Stimulated activated CD4-positive, alpha-beta T cell treated with anti-CD3 and anti-CD28 coated beads, Interleukin-4, amount 100 ng/mL, for 4 hours (primary cell): ENCODE data around the gene AGBL1.
"Not testable (repeated sequence)": the region's sequence is repeated elsewhere in the genome, so short reads cannot be mapped to it uniquely, and the experiment has no call there.

Experiments used
- DNase-seq, 2 experiments: peaks; one replicate each; pipeline ENCODE4 v3.0.0-alpha.2; 2020

AGBL1 gene

DNA sequence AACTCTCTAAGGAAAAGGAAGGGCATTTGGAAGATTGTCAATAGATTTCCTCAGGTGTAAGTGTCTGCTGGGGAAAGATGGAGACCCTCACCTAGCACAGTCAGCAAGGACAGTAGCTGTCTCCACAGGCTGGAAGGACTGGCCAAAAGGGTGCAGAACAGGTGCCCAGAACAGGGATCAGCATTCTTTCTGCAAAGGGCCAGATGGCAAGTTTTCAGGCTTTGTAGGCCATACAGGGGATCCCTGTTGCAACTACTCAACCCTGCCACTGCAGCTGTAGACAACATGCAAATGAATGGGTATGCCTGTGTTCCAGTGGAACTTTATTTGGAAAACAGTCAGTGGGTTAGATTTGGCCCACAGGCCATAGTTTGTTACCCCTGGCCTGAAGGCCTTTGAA is 8.1 kb downstream of the AGBL1 start:
- no peak for DNase-seq

DNA sequence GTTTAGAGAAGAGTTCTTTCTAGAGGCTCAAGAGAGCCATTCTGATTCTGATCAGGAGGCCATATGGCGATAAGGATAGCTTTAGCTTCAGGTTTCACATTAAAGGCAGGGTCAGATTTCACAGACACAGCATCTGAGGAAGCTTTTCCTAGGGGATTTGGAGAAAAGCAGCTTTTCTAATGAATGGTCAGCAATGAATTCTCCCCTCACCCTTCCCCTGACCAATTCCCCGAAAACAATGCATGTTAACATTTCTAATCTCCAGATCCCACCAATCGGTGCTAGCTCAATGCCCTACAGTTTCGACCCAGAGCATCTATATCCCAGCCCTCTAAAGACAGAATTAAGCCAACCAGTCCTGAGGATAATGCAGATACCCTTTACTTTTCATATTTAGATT is 9.8 kb downstream of the AGBL1 start:
- no peak for DNase-seq

DNA sequence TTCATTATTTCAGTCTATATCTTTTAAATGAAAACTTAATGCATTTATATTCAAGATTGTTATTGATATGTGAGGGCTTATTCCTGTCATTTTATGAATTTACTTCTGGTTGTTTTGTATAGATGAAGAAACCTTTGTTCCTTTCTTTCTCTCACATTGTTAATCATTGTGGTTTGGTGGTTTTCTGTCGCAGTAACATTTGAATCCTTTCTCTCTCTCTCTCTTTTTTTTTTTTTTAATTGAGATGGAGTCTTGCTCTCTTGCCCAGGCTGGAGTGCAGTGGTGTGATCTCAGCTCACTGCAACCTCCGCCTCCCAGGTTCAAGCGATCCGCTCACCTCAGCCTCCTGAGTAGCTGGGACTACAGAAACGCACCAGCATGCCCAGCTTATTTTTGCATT is 22.1 kb downstream of the AGBL1 start:
- no peak for DNase-seq

DNA sequence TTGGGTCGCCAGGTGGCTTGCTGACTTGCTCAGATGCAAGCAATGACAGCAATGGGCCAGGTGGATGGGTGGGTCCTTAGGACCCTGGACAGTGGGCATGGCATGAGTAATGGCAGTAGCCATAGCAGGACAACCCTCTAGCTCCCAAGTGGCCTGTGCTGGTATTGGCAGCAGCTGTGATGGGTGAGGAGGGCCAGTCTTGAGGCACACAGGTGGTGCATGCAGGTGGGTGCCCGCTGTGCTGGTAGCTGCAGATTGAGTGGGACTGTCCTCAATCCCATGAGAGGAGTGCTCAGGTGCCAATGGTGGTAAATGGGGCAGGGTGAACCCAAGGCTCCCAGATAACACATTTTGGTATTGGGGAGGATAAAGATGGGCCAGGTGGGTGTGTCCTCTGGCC is 24.2 kb downstream of the AGBL1 start:
- DNase-seq, result no peak

DNA sequence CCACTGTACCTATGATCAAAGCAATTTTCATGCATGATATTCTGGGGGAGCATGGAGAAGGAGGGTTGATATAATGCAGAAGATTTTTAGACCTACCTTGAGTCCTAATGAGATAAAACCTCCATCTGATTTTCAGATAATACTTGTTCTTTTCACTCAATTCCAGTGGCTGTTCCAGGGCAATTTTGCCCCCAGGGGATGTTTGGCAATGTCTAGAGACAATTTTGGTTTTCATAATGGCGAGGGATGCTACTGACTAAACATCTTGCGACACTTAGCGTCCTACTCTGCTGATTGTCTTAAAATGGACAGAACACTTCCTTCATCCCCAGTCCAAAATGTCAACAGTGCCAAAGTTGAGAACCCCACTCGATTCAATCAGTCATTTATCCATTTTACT is 26.6 kb downstream of the AGBL1 start:
- no peak for DNase-seq

DNA sequence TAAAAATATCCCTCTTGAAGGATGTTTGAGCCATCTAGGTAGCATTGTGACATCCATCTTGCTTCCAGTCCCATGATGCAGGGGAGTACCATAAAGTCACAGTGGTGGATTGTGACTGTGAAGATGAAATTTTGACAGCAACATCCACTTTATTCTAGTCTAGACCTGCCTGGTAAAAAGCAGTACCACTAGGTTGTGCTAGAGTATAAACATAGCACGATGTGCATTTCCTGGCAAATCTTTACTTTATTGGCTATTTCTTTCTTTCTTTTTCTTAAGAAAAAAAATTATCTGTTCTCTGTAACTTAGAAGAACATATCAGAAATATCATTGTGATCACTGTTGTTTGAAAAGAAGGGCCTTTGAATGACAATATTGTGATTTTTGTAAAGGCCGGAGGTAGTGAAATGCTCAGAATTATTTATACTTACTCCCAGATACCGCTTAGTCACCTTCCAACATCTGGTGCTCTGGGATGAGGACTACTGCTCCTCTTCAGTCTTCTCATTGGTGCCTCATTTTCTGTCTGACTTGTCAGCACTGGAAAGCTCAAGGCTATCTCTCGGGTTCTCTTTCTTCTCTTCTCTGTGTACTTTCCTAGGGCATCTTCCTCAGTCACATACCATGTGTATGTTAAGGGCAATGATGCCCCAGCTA is 35.6 kb downstream of the AGBL1 start:
- no peak for DNase-seq

DNA sequence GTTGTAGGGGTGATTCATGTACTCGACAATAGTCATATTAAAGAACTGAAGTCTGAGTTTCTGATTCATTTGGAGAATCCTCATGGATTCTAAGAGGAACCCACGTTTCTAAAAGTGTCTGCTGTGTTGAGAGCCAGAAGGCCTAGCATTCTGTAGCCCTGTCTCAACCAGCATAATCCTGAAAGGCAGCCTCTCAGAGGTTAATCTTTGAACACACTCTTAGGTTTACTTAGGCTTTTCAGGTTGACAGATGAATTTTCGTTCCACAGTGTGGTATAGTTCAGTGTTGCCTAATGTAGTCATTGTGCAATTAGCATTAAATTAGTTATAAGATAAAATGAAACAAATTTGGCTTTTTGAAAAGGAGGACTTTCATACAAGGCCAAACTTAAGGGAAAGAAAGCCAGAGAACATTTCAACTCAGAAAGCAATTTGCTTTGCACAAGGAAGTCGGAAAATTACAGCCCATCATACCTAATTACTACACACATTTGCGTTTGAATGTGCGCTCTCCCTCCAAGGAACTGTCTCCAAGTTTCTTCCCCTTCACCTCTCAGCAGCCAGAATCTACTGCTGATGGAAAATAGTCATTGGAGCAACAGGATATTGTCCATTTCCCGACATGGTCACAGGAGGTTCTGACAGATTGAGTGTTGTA is 42.0 kb downstream of the AGBL1 start:
- no peak for DNase-seq

DNA sequence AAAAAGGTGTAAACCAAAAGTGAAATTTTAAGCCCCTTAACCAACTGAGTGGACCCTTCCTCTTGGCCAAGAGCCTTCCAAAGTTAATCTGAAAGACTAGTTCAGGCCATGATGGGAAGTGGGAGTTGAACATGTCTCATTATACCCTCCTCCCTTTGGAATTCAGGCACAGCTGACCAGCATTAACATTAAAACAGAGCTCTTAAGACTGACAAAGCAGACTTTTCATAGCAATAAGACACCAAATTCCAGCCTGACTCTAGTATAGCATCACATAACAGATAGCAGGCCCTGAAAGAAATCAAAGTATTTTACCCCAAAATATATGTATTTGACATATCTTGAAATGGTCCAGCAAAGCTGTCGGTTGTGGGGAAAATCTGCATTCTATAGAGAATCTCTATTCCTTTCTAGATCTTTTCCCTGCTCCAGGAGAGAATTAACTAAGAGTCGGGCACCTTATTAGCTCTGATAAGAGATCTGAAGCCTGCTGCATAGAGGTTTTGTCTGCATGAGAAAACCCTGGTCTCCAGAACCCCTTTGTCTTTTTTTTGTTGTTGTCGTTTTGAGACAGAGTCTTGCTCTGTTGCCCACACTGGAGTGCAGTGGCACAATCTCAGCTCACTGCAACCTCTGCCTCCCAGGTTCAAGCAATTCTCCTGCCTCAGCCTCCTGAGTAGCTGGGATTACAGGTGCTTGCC is 43.2 kb downstream of the AGBL1 start:
- not testable (repeated sequence) for DNase-seq

DNA sequence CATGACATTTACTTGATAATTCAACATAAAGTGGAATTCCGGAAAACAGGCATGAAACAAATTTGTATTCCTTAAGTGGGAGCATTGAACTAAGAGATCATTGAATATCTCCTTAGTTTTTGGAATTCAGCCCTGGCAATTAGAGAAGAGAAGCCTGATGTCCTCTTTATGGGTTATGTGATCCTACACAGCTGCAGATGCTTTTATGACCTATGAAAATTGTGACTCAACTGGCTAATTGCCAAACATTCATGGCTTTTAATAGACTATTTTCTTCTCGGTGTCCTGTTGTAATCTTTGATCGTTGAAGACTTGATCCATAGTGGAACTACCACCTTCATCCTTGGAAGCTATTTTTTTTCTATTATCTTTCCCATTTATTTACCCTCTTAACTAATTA is 46.1 kb downstream of the AGBL1 start:
- no peak for DNase-seq

DNA sequence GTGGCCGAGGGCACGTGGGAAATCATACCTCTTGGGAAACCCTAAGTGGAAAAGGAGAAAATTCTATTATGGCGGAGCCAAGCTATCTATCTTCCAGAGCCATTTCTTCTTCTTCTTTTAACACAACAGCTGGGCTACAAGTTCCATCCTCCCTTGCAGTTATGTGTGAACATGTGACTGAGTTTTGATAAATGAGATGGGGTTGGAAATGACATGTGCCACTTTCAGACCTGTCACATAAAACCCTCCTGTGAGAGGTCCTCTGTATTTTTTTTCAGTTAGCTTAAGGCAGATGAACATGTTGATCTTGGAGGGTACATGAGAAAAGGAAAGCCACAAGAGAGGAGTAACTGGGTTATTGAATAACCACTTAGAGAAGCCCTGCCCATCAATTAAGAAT is 47.9 kb downstream of the AGBL1 start:
- DNase-seq, result no peak

DNA sequence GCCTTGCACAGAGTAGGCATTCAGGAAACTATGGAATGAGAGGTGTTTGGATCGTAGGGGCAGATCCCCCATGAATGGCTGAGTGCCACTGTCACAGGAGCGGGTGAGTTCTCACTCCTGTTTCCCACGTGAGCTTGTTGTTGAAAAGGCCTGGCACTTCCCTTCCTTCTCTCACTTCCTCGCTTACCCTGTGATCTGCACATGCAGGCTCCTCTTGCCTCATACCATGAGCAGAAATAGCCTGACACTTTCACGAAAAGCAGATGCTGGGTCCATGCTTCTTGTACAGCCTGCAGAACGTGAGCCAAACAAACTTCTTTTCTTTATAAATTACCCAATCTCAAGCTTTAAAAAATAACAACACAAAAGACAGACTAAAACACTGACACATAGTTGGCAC is 55.4 kb downstream of the AGBL1 start:
- DNase-seq, result no peak

DNA sequence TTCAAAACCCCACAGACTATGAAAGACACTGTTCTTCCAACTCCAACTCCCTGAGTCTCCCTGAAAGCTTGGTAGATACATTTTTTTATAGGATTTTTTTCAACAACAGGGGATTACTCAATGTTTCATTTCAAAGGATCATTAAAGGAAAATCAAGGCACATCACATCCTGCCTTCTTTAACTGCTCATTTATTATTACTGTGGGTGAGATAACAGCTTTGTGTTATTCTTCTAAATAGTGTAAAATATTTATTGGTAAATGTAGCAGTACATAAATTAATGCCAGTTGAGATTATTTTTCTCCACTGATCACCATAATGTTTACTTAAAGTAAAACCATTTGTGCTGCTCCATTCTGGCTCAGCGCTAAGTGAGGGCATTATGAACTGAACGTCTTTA is 57.2 kb downstream of the AGBL1 start:
- DNase-seq, result no peak

DNA sequence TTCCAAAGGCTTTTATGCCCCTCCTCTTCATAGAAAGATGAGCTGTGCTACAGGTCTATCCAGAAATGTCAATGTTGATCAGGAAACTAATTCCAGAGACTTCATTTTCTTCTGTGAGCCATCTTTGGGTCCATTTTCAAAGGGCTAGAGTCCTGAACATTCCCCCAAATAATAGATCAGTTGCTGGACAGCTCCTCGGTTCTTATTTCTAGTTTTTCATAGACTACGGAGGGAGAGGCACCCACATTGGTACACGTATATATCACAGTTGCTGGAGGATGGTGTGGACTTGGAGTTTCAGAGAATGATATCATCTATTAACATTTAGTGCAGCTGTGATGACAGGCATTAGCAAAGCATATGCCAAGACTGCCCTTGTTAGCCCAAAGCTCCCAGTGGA is 59.1 kb downstream of the AGBL1 start:
- no peak for DNase-seq

DNA sequence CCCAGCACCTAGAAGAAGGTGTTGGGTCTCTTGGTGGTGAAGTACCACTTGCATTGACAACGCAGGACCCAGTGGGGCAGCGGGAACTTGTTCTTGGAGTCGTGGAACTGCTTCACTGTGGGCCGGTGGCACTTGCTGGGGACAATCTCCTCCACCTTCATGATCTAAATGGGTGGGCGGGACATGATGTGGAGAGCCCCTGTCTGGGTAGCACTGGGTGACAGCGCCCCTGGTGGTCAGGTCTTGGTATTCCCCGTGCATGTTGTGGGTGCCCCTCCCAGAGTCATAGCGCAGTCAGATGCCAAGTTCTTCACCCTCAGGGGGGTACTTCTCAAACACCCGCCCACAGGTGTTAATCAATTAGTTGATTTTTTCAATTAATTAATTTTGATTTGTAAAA is 60.2 kb downstream of the AGBL1 start:
- DNase-seq, result peak in 1 of 2 experiments; percentile 17

DNA sequence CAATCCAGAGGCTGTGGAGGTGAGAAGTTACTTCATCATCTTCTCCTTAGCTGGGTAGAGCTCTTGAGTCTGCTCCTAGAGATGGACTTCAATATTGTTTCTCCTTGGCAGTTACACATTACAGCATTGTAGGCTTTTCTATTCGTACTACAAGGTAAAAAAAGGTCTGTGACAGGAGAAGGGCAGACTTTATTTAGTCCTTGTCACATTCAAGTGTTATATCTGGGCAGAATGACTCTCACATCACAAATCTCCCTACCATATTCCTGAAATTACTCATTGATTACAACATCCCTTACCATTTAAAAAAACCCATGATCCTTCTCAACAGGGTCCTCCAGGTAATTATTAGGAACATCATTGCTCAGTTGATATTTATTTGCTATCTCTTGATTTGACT is 75.0 kb downstream of the AGBL1 start:
- no peak for DNase-seq

DNA sequence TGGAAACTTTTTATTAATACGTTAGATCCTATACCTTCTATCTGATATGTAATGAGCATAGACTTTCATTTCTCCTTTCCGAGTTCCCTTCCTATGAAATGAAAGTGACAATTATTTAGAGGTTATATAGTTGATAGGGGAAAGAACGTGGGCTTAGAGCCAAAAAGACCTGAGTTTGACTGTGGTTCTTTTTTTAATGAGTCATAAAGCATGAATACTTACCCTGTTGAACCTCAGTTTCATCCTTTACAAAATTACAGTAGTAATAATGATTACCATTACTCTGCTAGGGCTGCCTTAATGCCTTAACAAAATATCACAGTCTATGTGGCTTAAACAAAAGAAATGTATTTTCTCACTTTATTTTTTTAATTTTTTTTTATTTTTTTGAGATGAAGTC is 75.9 kb downstream of the AGBL1 start:
- DNase-seq, result no peak

DNA sequence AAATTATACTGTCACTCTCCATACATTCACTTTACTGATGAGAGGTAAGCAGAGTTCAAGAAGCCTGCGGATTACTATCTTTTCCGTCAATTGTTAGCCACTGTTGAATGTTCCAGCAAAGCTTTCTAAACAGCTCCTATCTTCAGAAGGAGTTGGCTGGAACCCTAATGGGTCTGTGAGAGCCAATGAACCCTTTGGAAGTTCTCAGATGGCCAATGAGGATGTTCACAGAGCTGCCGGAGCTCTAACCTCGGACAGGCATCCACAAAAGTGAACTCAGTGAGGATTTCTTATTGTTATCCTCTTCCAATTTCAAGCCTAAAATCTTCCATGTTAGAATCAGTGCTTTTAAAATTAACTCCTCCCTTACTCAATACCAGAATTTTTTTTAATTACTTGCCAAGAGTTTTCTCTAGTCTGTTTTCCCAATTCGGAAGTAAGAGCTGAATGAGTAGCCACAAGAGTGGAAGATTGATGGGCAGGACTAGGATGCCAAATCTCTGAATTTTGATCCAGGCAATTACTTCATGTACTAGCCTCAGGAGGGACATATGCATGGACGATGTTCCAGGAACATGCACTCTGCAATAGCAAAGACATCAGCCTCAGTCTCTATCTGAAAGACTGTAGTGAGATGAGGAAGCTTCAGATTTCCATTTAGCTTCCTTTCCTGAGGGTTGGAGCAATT is 78.1 kb downstream of the AGBL1 start:
- DNase-seq, result no peak

DNA sequence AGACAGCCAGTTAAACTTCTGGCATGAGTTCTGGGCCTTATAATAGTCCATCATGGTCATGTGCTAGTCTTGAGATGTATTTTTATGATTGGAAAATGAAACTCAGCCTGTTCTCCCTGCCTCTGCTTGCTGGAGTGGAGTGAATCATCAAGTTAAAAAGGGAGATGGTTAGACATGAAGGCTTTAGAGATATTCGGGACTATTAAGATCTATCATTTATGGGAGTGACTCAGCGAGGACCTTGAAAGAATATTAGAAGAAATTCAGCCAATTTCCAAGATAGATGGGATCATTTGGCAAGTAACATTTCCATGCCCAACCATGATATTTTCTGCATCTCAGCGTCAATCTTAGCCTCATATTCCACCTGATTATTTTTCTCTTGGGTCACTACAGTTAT is 79.8 kb downstream of the AGBL1 start:
- DNase-seq, result no peak

DNA sequence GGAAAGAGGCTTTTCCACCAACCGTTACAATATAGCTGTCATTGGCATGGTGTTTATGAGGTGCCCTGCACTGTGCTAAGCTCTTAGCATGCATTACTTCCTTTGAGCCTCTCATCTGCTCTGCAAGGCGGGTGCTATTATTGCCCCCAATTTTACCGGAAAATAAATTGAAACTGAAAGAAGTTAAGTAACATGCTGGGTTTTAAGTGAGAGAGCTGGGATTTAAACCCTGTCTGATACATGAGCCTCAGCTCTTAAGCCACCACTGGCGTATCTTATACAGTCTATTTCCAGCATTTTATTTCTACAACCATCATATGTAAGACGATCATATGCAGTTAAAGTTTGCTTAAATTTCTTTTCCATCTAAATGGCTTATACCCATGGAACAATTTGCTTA is 81.6 kb downstream of the AGBL1 start:
- no peak for DNase-seq

DNA sequence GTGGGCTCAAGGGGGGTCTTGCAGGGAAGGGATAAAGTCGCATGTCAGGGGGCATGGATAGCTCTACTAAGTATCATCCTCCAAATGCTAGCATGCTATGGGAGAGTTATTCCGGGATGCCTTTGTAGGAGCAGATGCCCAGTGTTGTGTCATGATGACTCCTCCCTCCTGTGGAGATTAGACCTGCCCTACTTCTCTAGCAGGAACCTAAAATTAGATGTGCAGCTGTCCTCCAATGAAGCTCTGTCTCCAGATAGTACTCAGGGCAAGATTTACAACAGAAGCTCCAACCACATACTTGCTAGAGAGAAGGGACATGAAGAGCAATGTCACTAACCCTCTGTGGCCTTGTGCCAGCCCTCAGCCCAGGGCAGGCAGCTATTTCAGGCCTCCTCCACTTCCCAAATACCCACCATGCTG is 82.5 kb downstream of the AGBL1 start:
- DNase-seq, result no peak

DNA sequence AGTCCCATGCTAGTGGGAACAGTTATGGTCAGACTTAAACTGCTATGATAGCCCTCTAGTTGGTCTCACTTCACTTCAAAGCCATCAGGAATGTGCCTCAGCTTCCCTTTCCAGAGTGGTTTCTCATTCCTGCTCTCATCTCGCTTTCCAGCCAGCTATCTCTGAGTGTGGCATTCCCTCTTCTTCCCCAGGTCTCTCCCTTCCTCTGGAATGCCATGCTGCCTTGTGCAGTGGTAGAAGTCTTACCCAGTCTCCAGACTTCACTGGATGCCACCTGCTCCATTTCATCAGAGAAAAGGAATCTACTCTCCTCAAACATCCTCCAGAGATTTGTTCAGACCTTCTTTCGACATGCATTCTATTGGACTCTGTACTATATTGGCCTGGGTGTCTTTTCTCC is 83.0 kb downstream of the AGBL1 start:
- DNase-seq, result no peak

DNA sequence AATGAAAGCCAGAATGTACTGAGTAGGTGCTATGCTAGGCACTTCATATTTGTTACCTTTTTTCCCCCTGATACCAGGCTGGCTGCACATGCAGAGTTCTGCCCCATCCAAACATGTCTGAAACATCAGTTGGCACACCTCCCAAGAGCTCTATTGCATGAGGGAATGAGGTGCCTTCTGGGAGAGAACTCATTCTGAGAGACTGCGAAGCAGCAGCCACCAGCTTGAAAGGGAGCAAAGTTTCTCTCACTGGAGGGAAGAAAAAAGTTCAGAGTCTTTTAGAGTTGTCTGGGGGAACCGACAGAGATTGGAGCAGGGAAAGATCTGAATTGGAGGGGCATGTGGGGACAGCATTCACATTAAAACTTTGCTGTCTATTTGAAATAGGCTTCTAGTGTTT is 84.1 kb downstream of the AGBL1 start:
- no peak for DNase-seq

DNA sequence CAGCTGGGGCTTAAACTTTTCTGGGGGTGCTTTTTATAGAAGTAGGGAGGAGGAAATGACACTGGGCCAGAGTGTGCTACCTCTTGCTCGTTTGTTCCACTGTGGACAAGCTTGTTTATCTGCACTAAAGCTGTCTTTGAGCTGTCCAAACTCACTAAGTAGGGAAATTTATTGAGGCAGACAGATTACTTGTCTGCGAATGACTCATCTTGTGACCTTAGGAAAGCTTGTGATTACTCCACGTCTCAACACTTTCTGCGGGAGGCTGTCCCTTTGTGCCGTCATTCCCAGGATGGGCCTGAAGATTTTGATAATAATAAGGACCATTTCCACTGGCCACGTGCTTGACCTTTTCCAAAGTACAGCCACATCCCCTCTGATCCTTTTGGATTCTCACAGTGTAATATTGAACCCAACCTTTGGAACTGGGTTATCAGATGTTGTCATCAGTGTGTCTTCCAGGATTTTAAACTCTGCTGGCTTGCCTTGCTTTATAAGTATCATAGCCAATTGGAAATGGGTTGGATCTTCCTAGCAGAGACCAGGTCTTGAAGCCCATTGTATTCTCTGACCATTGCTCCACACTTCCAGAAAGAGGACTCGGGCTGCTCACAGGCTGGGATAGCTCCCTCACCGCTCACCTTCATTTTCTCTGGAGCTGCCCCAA is 84.7 kb downstream of the AGBL1 start:
- DNase-seq, result no peak
